ACC112 (cell line): Measurements from ENCODE around the gene NOC2L.

Experiments
- H2AFZ ChIP-seq: fragments of 200-600 bp; sonication (generic); one replicate; pipeline ENCODE4 v1.6.0; 2017; ENCODE audit warnings: antibody characterized with exemption, low read length; ENCODE audit not compliant: unreplicated experiment
- H3K27ac ChIP-seq: fragments of 200-600 bp; sonication (generic); 2 replicates; pipeline ENCODE4 v1.5.1; 2014; ENCODE audit warnings: low read depth, mild to moderate bottlenecking, antibody characterized with exemption, low read length, moderate library complexity
- H3K27me3 ChIP-seq: fragments of 200-600 bp; sonication (generic); 2 replicates; pipeline ENCODE4 v1.6.1; 2014; ENCODE audit warnings: mild to moderate bottlenecking, antibody characterized with exemption, low read length, moderate library complexity, mixed read lengths; ENCODE audit not compliant: insufficient read depth
- H3K36me3 ChIP-seq: fragments of 200-600 bp; sonication (generic); 2 replicates; pipeline ENCODE4 v1.6.1; 2016; ENCODE audit warnings: mild to moderate bottlenecking, antibody characterized with exemption, low read length, moderate library complexity, mixed read lengths; ENCODE audit not compliant: insufficient read depth
- H3K4me1 ChIP-seq: fragments of 200-600 bp; sonication (generic); one replicate; pipeline ENCODE4 v1.6.1; 2016; ENCODE audit warnings: low read length, mixed read lengths; ENCODE audit not compliant: insufficient read depth, unreplicated experiment, control insufficient read depth
- H3K4me3 ChIP-seq: fragments of 200-600 bp; sonication (generic); 2 replicates; pipeline ENCODE4 v1.5.1; 2014; ENCODE audit warnings: mild to moderate bottlenecking, low read depth, low read length
- H3K79me2 ChIP-seq: fragments of 200-600 bp; sonication (generic); one replicate; pipeline ENCODE4 v1.6.0; 2016; ENCODE audit warnings: low read length; ENCODE audit not compliant: control insufficient read depth, unreplicated experiment, insufficient read depth

Gene NOC2L

GRCh38 chr1:959731-960362 is 791 bp upstream of the NOC2L start:
- Histone ChIP-seq H3K36me3 (no peaks in the 10 kb centered on the region), H3K27ac (no peak overlapping the region), H3K4me3 (peak overlapping the region; percentile 100), H2AFZ (peak overlapping the region; percentile 22), H3K79me2 (peaks cover 26% of the 10 kb centered on the region), H3K4me1 (peaks cover 5% of the 10 kb centered on the region), H3K27me3 (peaks cover 5% of the 10 kb centered on the region; the same call in 1 of the 2 replicates)

GRCh38 chr1:956636-957035 is 2.4 kb downstream of the NOC2L start:
- H3K79me2 ChIP-seq: peaks cover 26% of the 10 kb centered on the region
- H3K36me3 ChIP-seq: no peaks in the 10 kb centered on the region

GRCh38 chr1:955474-955873 is 3.6 kb downstream of the NOC2L start:
- Histone ChIP-seq H3K4me1 (peaks cover 5% of the 10 kb centered on the region), H3K4me3 (no peak overlapping the region), H2AFZ (no peak overlapping the region), H3K36me3 (peaks cover 1% of the 10 kb centered on the region; the same call in 1 of the 2 replicates), H3K27ac (no peak overlapping the region), H3K79me2 (peaks cover 26% of the 10 kb centered on the region), H3K27me3 (peaks cover 5% of the 10 kb centered on the region; the same call in 1 of the 2 replicates)

More at GRCh38 chr1:956636-957035, 2.4 kb downstream of the NOC2L start:
- Histone ChIP-seq H2AFZ (no peak overlapping the region), H3K4me3 (no peak overlapping the region), H3K27me3 (peaks cover 5% of the 10 kb centered on the region; the same call in 1 of the 2 replicates), H3K4me1 (peaks cover 5% of the 10 kb centered on the region), H3K27ac (no peak overlapping the region)

- H3K27me3 ChIP-seq: peaks cover 5% of the 10 kb centered on the region; the same call in 1 of the 2 replicates
- no peak overlapping the region for H3K4me3 ChIP-seq
- H3K27ac ChIP-seq: no peak overlapping the region
- peaks cover 4% of the 10 kb centered on the region; the same call in 1 of the 2 replicates for H3K36me3 ChIP-seq
- H3K4me1 ChIP-seq: peaks cover 5% of the 10 kb centered on the region
- peaks cover 26% of the 10 kb centered on the region for H3K79me2 ChIP-seq
- H2AFZ ChIP-seq: no peak overlapping the region
Measured at GRCh38 chr1:954927-955326, 4.1 kb downstream of the NOC2L start.

GRCh38 chr1:953524-954320 is 5.3 kb downstream of the NOC2L start:
- Histone ChIP-seq H3K4me1 (peaks cover 5% of the 10 kb centered on the region), H2AFZ (no peak overlapping the region), H3K27ac (no peak overlapping the region), H3K79me2 (peaks cover 23% of the 10 kb centered on the region), H3K4me3 (no peak overlapping the region), H3K36me3 (peaks cover 4% of the 10 kb centered on the region; the same call in 1 of the 2 replicates), H3K27me3 (no peaks in the 10 kb centered on the region)

GRCh38 chr1:952603-953002 is 6.5 kb downstream of the NOC2L start:
- Histone ChIP-seq H3K4me1 (peaks cover under 1% of the 10 kb centered on the region), H3K36me3 (peaks cover 4% of the 10 kb centered on the region; the same call in 1 of the 2 replicates), H3K27ac (no peak overlapping the region), H3K4me3 (no peak overlapping the region), H2AFZ (no peak overlapping the region), H3K27me3 (no peaks in the 10 kb centered on the region), H3K79me2 (peaks cover 12% of the 10 kb centered on the region)

- Histone ChIP-seq H3K36me3 (peaks cover 5% of the 10 kb centered on the region; the same call in 1 of the 2 replicates), H2AFZ (no peak overlapping the region), H3K79me2 (peaks cover 7% of the 10 kb centered on the region), H3K4me3 (no peak overlapping the region), H3K4me1 (no peaks in the 10 kb centered on the region), H3K27me3 (no peaks in the 10 kb centered on the region), H3K27ac (no peak overlapping the region)
Measured at GRCh38 chr1:952201-952600, 6.9 kb downstream of the NOC2L start.

- H3K27me3 ChIP-seq: no peaks in the 10 kb centered on the region
- H3K27ac ChIP-seq: no peak overlapping the region
- no peaks in the 10 kb centered on the region for H3K79me2 ChIP-seq
- H2AFZ ChIP-seq: no peak overlapping the region
- no peaks in the 10 kb centered on the region for H3K4me1 ChIP-seq
- H3K4me3 ChIP-seq: no peak overlapping the region
- H3K36me3 ChIP-seq: peaks cover 8% of the 10 kb centered on the region; the same call in 1 of the 2 replicates
Measured at GRCh38 chr1:951364-951763, 7.7 kb downstream of the NOC2L start.

- Histone ChIP-seq H3K79me2 (no peaks in the 10 kb centered on the region), H3K36me3 (peaks cover 8% of the 10 kb centered on the region; the same call in 1 of the 2 replicates), H3K27me3 (no peaks in the 10 kb centered on the region)
Measured at GRCh38 chr1:950881-951280, 8.2 kb downstream of the NOC2L start.

GRCh38 chr1:950268-950667 is 8.8 kb downstream of the NOC2L start:
- H3K36me3 ChIP-seq: peaks cover 8% of the 10 kb centered on the region; the same call in 1 of the 2 replicates

More at GRCh38 chr1:950881-951280, 8.2 kb downstream of the NOC2L start:
- H2AFZ ChIP-seq: no peak overlapping the region
- H3K4me3 ChIP-seq: no peak overlapping the region
- H3K4me1 ChIP-seq: no peaks in the 10 kb centered on the region
- no peak overlapping the region for H3K27ac ChIP-seq

More at GRCh38 chr1:950268-950667, 8.8 kb downstream of the NOC2L start:
- Histone ChIP-seq H2AFZ (no peak overlapping the region), H3K27me3 (no peaks in the 10 kb centered on the region), H3K4me1 (no peaks in the 10 kb centered on the region), H3K79me2 (no peaks in the 10 kb centered on the region), H3K4me3 (no peak overlapping the region), H3K27ac (no peak overlapping the region)
